ENCODE data around the gene ARGLU1.
A peak's percentile ranks its signal among the peaks of the same experiment; 100 is the strongest.
"Not testable (repeated sequence)": the region's sequence is repeated elsewhere in the genome, so short reads cannot be mapped to it uniquely, and the experiment has no call there.

Gene ARGLU1, protein sequence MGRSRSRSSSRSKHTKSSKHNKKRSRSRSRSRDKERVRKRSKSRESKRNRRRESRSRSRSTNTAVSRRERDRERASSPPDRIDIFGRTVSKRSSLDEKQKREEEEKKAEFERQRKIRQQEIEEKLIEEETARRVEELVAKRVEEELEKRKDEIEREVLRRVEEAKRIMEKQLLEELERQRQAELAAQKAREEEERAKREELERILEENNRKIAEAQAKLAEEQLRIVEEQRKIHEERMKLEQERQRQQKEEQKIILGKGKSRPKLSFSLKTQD

GRCh38 chr13:106567474-106568298, at the start of gene ARGLU1:
ARGLU1 (minus strand) TSS chr13:106568137; CDS start chr13:106567919, 218 bp downstream.
- DNase-seq (ENCODE audit: low read depth in 2 of 2), result peak; percentile 84 to 92

GRCh38 chr13:106617561-106617960, 49.6 kb upstream of the ARGLU1 start:
- DNase-seq (ENCODE audit: low read depth in 2 of 2), result no peak

- no peak for DNase-seq (ENCODE audit: low read depth in 2 of 2)
These were observed 48.8 kb upstream of the ARGLU1 start for GRCh38 chr13:106616729-106617128.

DNA sequence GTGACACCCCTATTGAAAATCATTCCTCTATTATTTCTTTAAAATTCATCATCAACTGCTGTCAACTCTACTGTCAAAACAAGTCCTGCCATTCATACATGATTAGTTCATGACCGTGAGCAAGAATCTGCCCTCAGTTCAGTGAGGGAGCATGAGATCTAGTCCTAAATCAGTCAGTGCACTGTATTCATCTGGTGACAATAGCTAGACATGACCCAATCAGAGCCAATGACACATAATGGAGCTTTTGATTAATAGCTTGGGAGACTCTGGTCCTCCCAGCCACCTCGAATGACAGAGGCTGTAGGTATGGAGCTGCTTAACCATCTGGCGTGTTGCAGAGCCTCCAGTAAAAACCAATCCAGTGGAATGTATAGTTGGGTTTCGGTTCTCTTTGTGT, 46.9 kb upstream of the ARGLU1 start:
- no peak for DNase-seq (ENCODE audit: low read depth in 2 of 2)

- DNase-seq (ENCODE audit: low read depth in 2 of 2), result no peak
These were observed 44.8 kb upstream of the ARGLU1 start for GRCh38 chr13:106612688-106613087.

DNA sequence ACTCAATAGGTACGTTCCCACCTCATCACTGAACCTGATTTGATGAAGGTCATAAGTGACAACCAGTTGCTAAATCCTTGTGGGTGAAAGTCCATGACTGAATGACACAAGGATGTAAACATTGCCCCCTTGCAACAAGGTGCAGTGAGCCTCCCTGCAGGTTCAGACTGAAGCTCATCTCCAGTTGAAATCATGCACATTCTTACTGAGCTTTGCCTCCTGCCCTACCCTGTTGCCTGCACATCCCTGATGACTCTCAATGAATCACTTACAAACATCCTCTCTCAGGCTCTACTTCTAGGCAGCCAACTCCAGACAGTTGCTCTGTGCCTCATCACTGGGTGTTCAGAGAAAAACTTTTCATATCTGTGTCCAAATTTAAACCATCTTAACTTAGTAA, 42.5 kb upstream of the ARGLU1 start:
- DNase-seq (ENCODE audit: low read depth in 2 of 2), result no peak

- DNase-seq (ENCODE audit: low read depth in 2 of 2), result no peak
These were observed 41.2 kb upstream of the ARGLU1 start for GRCh38 chr13:106609116-106609515.

- DNase-seq (ENCODE audit: low read depth in 2 of 2), result no peak
These were observed 35.6 kb upstream of the ARGLU1 start for GRCh38 chr13:106603546-106603945.

DNA sequence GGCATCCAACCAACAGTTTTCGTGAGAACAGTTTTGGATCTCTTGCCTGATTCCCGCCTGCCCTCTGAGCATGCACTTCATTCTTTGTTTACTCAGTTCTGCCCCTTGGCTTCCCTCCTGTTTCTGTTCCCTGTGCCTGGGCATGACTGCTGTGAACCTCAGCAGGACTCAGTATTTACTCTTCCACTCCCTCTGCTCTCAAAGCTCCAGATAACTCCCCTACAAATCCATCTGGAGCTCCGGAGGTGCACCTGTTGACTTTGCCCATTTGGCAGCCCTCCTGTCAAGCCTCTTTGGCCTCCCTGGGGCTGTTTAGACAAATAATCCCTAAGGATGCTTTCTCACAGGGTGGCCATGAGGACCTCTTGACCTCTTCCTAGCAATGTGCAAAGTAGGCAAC, 34.2 kb upstream of the ARGLU1 start:
- DNase-seq (ENCODE audit: low read depth in 2 of 2), result no peak

DNA sequence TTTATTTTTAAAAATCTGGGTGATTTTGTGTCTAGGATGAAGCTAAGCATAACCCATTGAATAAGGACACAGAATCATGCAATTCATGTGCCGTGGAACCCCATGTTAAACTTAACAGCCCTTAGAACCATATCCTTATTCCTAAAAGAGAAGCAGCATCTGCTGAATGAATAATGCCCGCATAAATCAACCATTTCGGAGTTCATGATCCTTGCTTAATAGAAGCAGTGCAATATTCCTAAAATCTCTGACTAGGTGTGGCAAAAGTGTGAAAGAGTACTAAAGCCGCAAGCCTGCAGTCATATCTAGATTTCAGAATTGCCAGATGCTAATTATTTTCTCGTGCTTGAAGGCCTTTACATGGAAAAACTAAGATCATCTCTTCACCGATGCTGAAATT, 33.6 kb upstream of the ARGLU1 start:
- DNase-seq (ENCODE audit: low read depth in 2 of 2), result no peak

- DNase-seq (ENCODE audit: low read depth in 2 of 2), result not testable (repeated sequence)
These were observed 32.8 kb upstream of the ARGLU1 start for GRCh38 chr13:106600798-106601135.

GRCh38 chr13:106599875-106600797, 32.2 kb upstream of the ARGLU1 start:
- no peak for DNase-seq (ENCODE audit: low read depth in 2 of 2)

GRCh38 chr13:106597749-106598395, 29.9 kb upstream of the ARGLU1 start:
- no peak for DNase-seq (ENCODE audit: low read depth in 2 of 2)

- DNase-seq (ENCODE audit: low read depth in 2 of 2), result no peak
These were observed 29.2 kb upstream of the ARGLU1 start for GRCh38 chr13:106597186-106597585.

DNA sequence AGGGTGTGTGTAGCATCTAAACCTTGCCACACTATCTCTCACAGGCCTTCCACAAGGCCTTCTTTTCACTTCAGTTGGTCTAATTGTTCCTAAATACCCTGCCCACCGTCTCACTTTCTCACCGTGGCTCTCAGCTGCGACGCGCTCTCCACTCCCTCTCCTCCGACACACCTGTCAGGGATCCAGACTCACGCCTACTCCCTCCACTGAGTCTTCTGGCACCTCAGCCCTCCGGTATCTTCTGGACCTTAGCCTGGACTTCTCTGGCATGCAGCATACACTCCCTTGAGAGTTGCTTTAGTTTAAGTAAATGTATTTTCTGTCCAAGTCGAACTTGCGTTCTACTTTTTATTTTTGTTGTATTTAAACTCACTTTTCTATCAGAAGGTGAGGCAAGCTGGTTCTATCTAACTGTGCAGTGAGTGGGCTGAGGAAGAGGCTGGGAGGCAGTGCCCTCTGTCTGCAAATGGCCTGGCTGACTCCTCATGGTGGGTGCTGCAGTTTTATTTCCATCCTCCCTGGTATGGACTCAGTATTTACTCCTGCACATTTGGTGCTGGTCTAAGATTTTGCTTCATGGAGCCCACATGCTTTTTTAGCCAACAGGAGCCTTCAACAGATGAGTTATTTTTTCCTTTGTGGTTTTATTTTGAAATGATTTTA, 28.5 kb upstream of the ARGLU1 start:
- DNase-seq (ENCODE audit: low read depth in 2 of 2), result no peak

DNA sequence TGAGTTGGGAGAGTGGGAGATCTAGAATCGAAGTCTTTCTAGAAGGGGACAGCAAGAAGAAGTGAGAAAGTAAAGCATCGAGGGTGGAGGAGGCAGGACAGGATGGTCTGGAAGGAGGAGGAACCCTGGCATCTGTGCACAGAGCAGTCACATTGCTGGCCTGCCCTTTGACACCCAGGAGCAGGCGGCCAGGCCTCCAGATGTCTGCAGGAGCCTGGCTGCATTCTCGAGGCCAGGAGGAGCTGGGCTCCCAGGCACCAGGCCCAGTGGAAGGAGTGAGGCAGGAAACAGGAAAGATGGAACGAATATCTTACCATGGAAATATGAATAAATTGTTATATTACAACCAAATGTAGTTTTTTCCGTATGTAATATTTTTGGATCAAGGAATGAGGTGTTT, 27.7 kb upstream of the ARGLU1 start:
- DNase-seq (ENCODE audit: low read depth in 2 of 2), result no peak

- no peak for DNase-seq (ENCODE audit: low read depth in 2 of 2)
These were observed 27.0 kb upstream of the ARGLU1 start for GRCh38 chr13:106594980-106595379.

GRCh38 chr13:106593132-106593531, 25.2 kb upstream of the ARGLU1 start:
- DNase-seq (ENCODE audit: low read depth in 2 of 2), result no peak

DNA sequence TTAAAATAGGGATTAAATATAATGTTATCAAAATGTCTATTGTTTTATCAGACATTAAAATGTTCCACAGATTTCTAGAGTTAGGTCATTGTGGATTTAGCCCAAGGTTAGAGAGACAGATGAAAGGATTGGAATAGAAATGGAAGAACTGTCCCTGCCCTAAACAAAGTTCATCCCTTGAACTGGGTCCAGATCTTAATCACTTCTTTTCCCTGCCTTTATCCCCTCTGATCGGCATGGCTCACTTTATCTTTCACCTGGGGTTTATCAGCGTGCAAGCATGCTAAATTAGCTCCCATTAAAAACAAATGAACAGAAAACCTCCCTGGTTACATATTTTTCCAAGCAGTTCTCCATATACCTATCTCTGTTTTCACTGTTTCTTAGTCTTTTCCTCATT, 23.4 kb upstream of the ARGLU1 start:
- DNase-seq (ENCODE audit: low read depth in 2 of 2), result no peak

DNA sequence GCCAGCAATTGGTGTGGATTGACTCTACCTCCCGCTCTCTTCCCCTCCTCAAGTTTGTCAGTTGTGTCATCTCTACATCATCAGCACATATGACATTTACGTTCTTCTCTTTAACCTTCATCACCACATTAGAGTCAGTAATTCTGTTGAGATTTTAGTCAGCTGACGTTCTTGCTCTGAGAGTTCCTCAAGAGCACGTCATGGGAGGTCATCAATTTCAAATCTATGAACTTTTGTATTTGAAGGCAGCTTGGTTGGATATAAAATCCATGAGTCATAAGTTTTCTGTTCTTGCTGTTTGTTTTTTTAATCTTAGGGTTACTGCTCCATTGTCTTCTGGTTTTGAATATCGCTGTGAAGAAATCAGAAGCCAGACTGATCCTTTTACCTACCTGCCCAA, 21.8 kb upstream of the ARGLU1 start:
- no peak for DNase-seq (ENCODE audit: low read depth in 2 of 2)

- no peak for DNase-seq (ENCODE audit: low read depth in 2 of 2)
These were observed 20.4 kb upstream of the ARGLU1 start for GRCh38 chr13:106588367-106588766.
